GM12873 (cell line): ENCODE data around the gene NYAP2.

Source experiments
- CTCF ChIP-seq: IDR thresholded peaks from 2 replicates; pipeline ENCODE4 v1.5.1; 2012; ENCODE audit warnings: low read depth, mild to moderate bottlenecking, moderate library complexity, low read length, control low read depth; ENCODE audit not compliant: insufficient read depth; ENCODE audit errors: missing control alignments

The NYAP2 gene

GRCh38 chr2:225536036-225536435, 136.5 kb downstream of the NYAP2 start:
- no peak for TF ChIP-seq CTCF

GRCh38 chr2:225543626-225544025, 144.1 kb downstream of the NYAP2 start:
- TF ChIP-seq CTCF, result no peak

GRCh38 chr2:225556461-225556860, 157.0 kb downstream of the NYAP2 start:
- TF ChIP-seq CTCF, result peak; percentile 18

- no peak for TF ChIP-seq CTCF
These were observed 159.0 kb downstream of the NYAP2 start for GRCh38 chr2:225558399-225559071.

GRCh38 chr2:225559072-225559415, 159.5 kb downstream of the NYAP2 start:
- no peak for TF ChIP-seq CTCF

GRCh38 chr2:225566798-225567197, 167.3 kb downstream of the NYAP2 start:
- TF ChIP-seq CTCF, result no peak

- no peak for TF ChIP-seq CTCF
These were observed 170.5 kb downstream of the NYAP2 start for GRCh38 chr2:225569995-225570394.

- TF ChIP-seq CTCF, result no peak
These were observed 174.1 kb downstream of the NYAP2 start for GRCh38 chr2:225573603-225574002.
